HG03039 (cell line): ENCODE data around the gene MBL2.
A peak's percentile ranks its signal among the peaks of the same experiment; 100 is the strongest.

ENCODE experiments used
- ATAC-seq: cut with Tn5 transposase; IDR thresholded peaks from one replicate; pipeline ENCODE4 v1.9.1; 2021; ENCODE audit warnings: mild to moderate bottlenecking, moderate library complexity; ENCODE audit not compliant: unreplicated experiment

MBL2 gene

GRCh38 chr10:52772623-52773022 is at the start of gene MBL2:
TSS of gene MBL2 (minus strand) at chr10:52772784. CDS start at chr10:52771635, 1,149 bp downstream.
- ATAC-seq, result no peak

GRCh38 chr10:52820309-52820708 is 47.7 kb upstream of the MBL2 start:
- ATAC-seq, result no peak

- ATAC-seq, result peak; percentile 86
Observed at GRCh38 chr10:52818019-52818418, 45.4 kb upstream of the MBL2 start.

GRCh38 chr10:52814506-52814905 is 41.9 kb upstream of the MBL2 start:
- ATAC-seq, result no peak

- no peak for ATAC-seq
Observed at GRCh38 chr10:52811776-52812175, 39.2 kb upstream of the MBL2 start.

- no peak for ATAC-seq
Observed at GRCh38 chr10:52810761-52811160, 38.2 kb upstream of the MBL2 start.

GRCh38 chr10:52807803-52808202 is 35.2 kb upstream of the MBL2 start:
- ATAC-seq, result no peak

GRCh38 chr10:52805414-52806285 is 33.1 kb upstream of the MBL2 start:
- ATAC-seq, result no peak

GRCh38 chr10:52801947-52802346 is 29.4 kb upstream of the MBL2 start:
- ATAC-seq, result no peak

- ATAC-seq, result no peak
Observed at GRCh38 chr10:52786098-52786497, 13.5 kb upstream of the MBL2 start.

- no peak for ATAC-seq
Observed at GRCh38 chr10:52785418-52785817, 12.8 kb upstream of the MBL2 start.

- no peak for ATAC-seq
Observed at GRCh38 chr10:52783726-52784125, 11.1 kb upstream of the MBL2 start.

- ATAC-seq, result no peak
Observed at GRCh38 chr10:52782554-52782953, 10.0 kb upstream of the MBL2 start.

- no peak for ATAC-seq
Observed at GRCh38 chr10:52780391-52781155, 8.0 kb upstream of the MBL2 start.

GRCh38 chr10:52779541-52780390 is 7.2 kb upstream of the MBL2 start:
- peak; percentile 94 for ATAC-seq

- no peak for ATAC-seq
Observed at GRCh38 chr10:52778511-52779392, 6.2 kb upstream of the MBL2 start.

GRCh38 chr10:52777414-52777813 is 4.8 kb upstream of the MBL2 start:
- no peak for ATAC-seq

GRCh38 chr10:52776471-52776903 is 3.9 kb upstream of the MBL2 start:
- ATAC-seq, result no peak

- no peak for ATAC-seq
Observed at GRCh38 chr10:52775132-52775647, 2.6 kb upstream of the MBL2 start.

GRCh38 chr10:52774600-52775106 is 2.1 kb upstream of the MBL2 start:
- no peak for ATAC-seq
